Lung (tissue), 12 donors: ENCODE data around the gene PKN3. TPM values are rescaled to one million over a fixed set of nuclear protein-coding genes. Genes with fewer than 3 reads are reported as not detected.
"Not testable (repeated sequence)": the region's sequence is repeated elsewhere in the genome, so short reads cannot be mapped to it uniquely, and the experiment has no call there.

Source experiments
- ATAC-seq: fragments of 200-7000 bp; cut with Tn5 transposase; one replicate; pipeline ENCODE4 v1.9.1; 2020; ENCODE audit warnings: moderate number of reproducible peaks; ENCODE audit not compliant: insufficient read depth, low FRiP score
- DNase-seq, 3 donors: peaks; one replicate each; pipeline ENCODE4 v3.0.0-alpha.2; 2013 to 2017
- H3K27ac ChIP-seq, 2 donors: one replicate each; pipeline ENCODE4 v1.5.1; 2013; ENCODE audit warnings: mild to moderate bottlenecking in 2 of 2, moderate library complexity in 2 of 2, control low read depth in 1 of 2, inconsistent platforms in 1 of 2, low read depth in 1 of 2, low read length in 1 of 2
- H3K27me3 ChIP-seq, 3 donors: one replicate each; pipeline ENCODE4 v1.5.1; 2013; ENCODE audit warnings: low read length in 2 of 3; ENCODE audit not compliant: control insufficient read depth in 3 of 3, insufficient read depth in 3 of 3
- H3K36me3 ChIP-seq, 4 donors: one replicate each; pipeline ENCODE4 v1.5.1; 2013; ENCODE audit warnings: low read length in 4 of 4, mild to moderate bottlenecking in 1 of 4, moderate library complexity in 1 of 4; ENCODE audit not compliant: control insufficient read depth in 4 of 4, insufficient read depth in 4 of 4
- H3K4me1 ChIP-seq, 5 donors: one replicate each; pipeline ENCODE4 v1.5.1; 2013; ENCODE audit warnings: low read length in 5 of 5, mild to moderate bottlenecking in 2 of 5, moderate library complexity in 1 of 5; ENCODE audit not compliant: control insufficient read depth in 5 of 5, insufficient read depth in 5 of 5
- H3K4me3 ChIP-seq: one replicate; pipeline ENCODE4 v1.5.1; 2013; ENCODE audit warnings: mild to moderate bottlenecking, control low read depth, moderate library complexity
- H3K9ac ChIP-seq, 2 donors: one replicate each; pipeline ENCODE4 v1.5.1; 2013; ENCODE audit warnings: low read length in 2 of 2, control low read depth in 1 of 2; ENCODE audit not compliant: insufficient read depth in 1 of 2
- H3K9me3 ChIP-seq, 4 donors: one replicate each; pipeline ENCODE4 v1.5.1; 2013; ENCODE audit warnings: low read length in 3 of 4, mild to moderate bottlenecking in 1 of 4, moderate library complexity in 1 of 4; ENCODE audit not compliant: control insufficient read depth in 4 of 4, insufficient read depth in 3 of 4
- CTCF ChIP-seq: IDR thresholded peaks from 2 replicates; pipeline ENCODE4 v1.5.1; 2012; ENCODE audit warnings: mild to moderate bottlenecking; ENCODE audit errors: control extremely low read depth, extremely low read depth
- WGBS, 2 donors: extraction: QIAGEN DNeasy Blood & Tissue Kit; methylation state at CpG; one replicate each; pipeline ENCODE4 v1.1.7; 2013; 5-methylcytosine and 5-hydroxymethylcytosine counted together
- polyA plus RNA-seq, 2 donors: library from polyadenylated mRNA; stranded (reverse); fragments of 200-250 nt; gene quantifications; one replicate each; pipeline ENCODE4 v1.2.1, GENCODE V29; 2013
- total RNA-seq, 2 donors: library from RNA; depleted of rRNA in 1 of 2; stranded (reverse); fragments of >200 nt in 1 of 2; gene quantifications; one replicate each; pipeline ENCODE4 v1.2.1, GENCODE V29; 2014 to 2021
- donor health status: control.
- donor health status: control.
- donor health status: Bipolar disorder and iron deficiency.
- donor health status: healthy.
- donor health status: DM: yes; HTN: yes; CAD: no.

Gene PKN3
- total and polyA plus RNA-seq, 4 donors, result 4.1 to 19.3 (median 10.8) TPM

- peak; percentile 4 for ATAC-seq
- TF ChIP-seq CTCF, result no peak
- DNase-seq, result no peak
- Histone ChIP-seq H3K27ac (peak overlapping the region; percentile 91 to 99), H3K27me3 (no peaks in the 10 kb centered on the region), H3K4me3 (peak overlapping the region; percentile 75), H3K9me3 (no peaks in the 10 kb centered on the region), H3K36me3 (peaks cover 2 to 26% (median 16%) of the 10 kb centered on the region in 4 donors), H3K4me1 (peaks cover 9 to 40% (median 17%) of the 10 kb centered on the region in 5 donors), H3K9ac (no peak overlapping the region)
- 1% methylated on average over 36 to 79 of the region's 80 CpGs for WGBS, 2 donors
Observed at GRCh38 chr9:128689293-128689774, 13.0 kb upstream of the PKN3 start.

GRCh38 chr9:128689820-128690683 lies 12.3 kb upstream of the PKN3 start:
- no peak for ATAC-seq
- no peak for TF ChIP-seq CTCF
- H3K4me1 ChIP-seq, result peaks cover 4 to 32% (median 10%) of the 10 kb centered on the region in 5 donors
- H3K9me3 ChIP-seq, result no peaks in the 10 kb centered on the region
- peak overlapping the region; percentile 64 for H3K4me3 ChIP-seq
- DNase-seq, result peak; percentile 56 to 79 (median 72)
- WGBS, 2 donors, result 0% methylated on average over 33 to 83 of the region's 83 CpGs
- peak overlapping the region; percentile 49 to 90 for H3K9ac ChIP-seq
- H3K36me3 ChIP-seq, result peaks cover 3 to 28% (median 19%) of the 10 kb centered on the region in 4 donors
- peak overlapping the region; percentile 73 to 99 for H3K27ac ChIP-seq
- H3K27me3 ChIP-seq, result no peaks in the 10 kb centered on the region

DNA sequence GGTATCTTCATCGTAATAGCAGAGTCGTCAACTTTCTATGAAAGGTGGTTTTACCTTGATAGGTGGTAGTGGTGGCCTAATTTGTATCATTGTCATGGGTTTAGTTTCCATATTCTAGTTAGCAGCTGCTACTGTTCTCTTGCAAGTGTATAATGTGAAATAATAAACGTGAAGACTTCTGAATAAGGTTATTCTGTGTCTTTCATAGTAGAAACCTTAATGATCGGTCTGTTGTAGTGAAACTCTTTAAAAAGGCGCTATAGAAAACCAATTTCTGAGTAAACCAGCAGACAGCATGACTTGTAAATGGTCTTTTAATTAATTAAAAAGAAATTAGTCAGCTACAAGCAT lies 11.6 kb upstream of the PKN3 start:
- WGBS, 2 donors, result 9 to 11% methylated on average over 5 of the region's 5 CpGs
- Histone ChIP-seq H3K4me1 (peaks cover 4 to 29% (median 9%) of the 10 kb centered on the region in 5 donors), H3K4me3 (peak overlapping the region; percentile 64), H3K36me3 (peaks cover 3 to 29% (median 22%) of the 10 kb centered on the region in 4 donors), H3K9me3 (no peaks in the 10 kb centered on the region), H3K27me3 (no peaks in the 10 kb centered on the region), H3K27ac (peak overlapping the region in 1 of 2 donors; percentile 73), H3K9ac (peak overlapping the region; percentile 49 to 90)
- DNase-seq, result no peak
- no peak for ATAC-seq
- TF ChIP-seq CTCF, result no peak

DNA sequence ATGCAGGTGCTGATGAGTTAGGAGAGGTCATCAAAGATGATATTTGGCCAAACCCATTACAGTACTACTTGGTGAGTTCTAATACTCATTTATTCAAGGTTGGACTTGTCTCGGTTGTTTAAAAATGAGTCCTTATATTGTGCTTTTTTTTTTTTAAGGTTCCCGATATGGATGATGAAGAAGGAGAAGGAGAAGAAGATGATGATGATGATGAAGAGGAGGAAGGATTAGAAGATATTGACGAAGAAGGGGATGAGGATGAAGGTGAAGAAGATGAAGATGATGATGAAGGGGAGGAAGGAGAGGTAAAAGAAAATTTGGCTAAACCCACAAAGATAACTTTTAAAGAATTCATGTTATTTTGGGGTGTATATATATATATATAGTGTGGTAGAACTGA lies 8.6 kb upstream of the PKN3 start:
- Histone ChIP-seq H3K36me3 (peaks cover 7 to 32% (median 25%) of the 10 kb centered on the region in 4 donors), H3K4me1 (peaks cover 2 to 11% (median 5%) of the 10 kb centered on the region in 5 donors)
- not testable (repeated sequence) for H3K27ac ChIP-seq, H3K9ac ChIP-seq, H3K4me3 ChIP-seq, H3K27me3 ChIP-seq, H3K9me3 ChIP-seq, DNase-seq, ATAC-seq
- WGBS, 2 donors, result 90 to 92% methylated on average over 3 of the region's 3 CpGs
